GM12864 (cell line): ENCODE data around the gene GRM8.

Experiments used
- DNase-seq: peaks from one replicate; pipeline ENCODE4 v3.0.0-alpha.2; 2011; ENCODE audit warnings: low read depth
- H3K4me3 ChIP-seq: 2 replicates; pipeline ENCODE4 v1.5.1; 2011; ENCODE audit warnings: mild to moderate bottlenecking, low read depth, low read length, control low read depth
- TF ChIP-seq, protein P1 (sequence below): IDR thresholded peaks from 2 replicates; pipeline ENCODE4 v1.5.1; 2011; ENCODE audit warnings: low read depth, mild to moderate bottlenecking, moderate library complexity, low read length, control low read depth, inconsistent platforms; ENCODE audit errors: missing control alignments

Gene GRM8

DNA sequence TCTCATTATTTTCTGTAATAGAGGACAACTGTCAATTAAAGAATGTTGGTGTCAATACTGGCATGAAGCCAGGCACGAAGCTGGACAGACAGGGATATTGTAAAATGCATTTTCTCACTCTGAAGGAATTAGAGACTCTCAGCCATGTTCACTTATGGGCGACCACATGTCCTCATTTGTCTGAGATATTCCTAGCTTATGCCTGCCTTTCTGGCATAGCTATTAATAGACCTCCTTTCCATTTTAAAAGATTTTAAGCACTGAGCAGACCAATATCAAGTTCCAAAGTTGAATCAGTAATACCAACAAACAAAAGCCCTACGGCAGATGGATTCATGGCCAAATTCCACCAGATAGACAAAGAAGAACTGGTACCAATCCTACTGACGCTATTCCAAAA, 589.9 kb downstream of the GRM8 start:
- DNase-seq: no peak
- TF ChIP-seq, protein P1, sequence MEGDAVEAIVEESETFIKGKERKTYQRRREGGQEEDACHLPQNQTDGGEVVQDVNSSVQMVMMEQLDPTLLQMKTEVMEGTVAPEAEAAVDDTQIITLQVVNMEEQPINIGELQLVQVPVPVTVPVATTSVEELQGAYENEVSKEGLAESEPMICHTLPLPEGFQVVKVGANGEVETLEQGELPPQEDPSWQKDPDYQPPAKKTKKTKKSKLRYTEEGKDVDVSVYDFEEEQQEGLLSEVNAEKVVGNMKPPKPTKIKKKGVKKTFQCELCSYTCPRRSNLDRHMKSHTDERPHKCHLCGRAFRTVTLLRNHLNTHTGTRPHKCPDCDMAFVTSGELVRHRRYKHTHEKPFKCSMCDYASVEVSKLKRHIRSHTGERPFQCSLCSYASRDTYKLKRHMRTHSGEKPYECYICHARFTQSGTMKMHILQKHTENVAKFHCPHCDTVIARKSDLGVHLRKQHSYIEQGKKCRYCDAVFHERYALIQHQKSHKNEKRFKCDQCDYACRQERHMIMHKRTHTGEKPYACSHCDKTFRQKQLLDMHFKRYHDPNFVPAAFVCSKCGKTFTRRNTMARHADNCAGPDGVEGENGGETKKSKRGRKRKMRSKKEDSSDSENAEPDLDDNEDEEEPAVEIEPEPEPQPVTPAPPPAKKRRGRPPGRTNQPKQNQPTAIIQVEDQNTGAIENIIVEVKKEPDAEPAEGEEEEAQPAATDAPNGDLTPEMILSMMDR: no peak
- H3K4me3 ChIP-seq: no peak overlapping the region

DNA sequence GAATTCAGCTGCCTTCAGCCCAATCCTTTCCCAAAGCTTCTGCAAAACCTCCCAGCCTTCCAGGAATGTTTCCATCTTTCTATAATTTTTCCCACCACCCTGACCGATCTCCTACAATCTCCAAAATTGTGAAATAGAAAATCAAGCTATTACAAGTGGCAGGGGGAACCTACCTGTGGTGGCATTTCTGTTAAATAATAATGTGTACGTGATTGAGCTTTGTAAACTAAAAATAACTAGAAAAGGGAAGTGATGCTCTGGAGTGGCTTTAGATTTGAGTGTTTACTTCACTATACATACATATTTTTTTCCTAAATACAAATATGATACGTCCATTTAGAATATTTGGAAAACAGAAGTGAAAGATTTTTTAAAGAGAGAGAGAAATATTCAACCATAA, 593.6 kb downstream of the GRM8 start:
- TF ChIP-seq, protein P1: no peak
- DNase-seq: peak; percentile 72

DNA sequence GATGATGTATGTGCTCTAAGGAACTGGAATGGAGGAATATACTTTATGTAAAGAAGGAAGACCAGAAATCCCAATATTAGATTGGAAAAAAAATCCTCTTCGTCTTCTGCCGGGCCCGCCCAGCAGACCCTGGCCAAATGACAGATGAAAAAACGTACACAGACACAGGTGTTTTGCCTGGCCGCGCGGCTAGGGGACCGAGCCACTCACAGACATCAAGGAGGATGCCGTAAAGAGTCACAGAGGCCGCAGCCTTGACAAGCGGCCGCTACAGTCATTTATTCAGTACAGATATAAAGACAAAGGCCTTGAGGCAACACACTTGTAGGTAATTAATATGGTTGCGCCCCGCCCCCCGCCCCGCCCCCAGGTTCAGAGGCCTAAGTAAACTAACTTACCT, 594.1 kb downstream of the GRM8 start:
- peak overlapping the region; percentile 1; the same call in 1 of the 2 replicates for H3K4me3 ChIP-seq
- peak; percentile 24 for DNase-seq
- TF ChIP-seq, protein P1: no peak

More for the DNA sequence above, 593.6 kb downstream of the GRM8 start:
- no peak overlapping the region; the same call in 1 of the 2 replicates for H3K4me3 ChIP-seq

DNA sequence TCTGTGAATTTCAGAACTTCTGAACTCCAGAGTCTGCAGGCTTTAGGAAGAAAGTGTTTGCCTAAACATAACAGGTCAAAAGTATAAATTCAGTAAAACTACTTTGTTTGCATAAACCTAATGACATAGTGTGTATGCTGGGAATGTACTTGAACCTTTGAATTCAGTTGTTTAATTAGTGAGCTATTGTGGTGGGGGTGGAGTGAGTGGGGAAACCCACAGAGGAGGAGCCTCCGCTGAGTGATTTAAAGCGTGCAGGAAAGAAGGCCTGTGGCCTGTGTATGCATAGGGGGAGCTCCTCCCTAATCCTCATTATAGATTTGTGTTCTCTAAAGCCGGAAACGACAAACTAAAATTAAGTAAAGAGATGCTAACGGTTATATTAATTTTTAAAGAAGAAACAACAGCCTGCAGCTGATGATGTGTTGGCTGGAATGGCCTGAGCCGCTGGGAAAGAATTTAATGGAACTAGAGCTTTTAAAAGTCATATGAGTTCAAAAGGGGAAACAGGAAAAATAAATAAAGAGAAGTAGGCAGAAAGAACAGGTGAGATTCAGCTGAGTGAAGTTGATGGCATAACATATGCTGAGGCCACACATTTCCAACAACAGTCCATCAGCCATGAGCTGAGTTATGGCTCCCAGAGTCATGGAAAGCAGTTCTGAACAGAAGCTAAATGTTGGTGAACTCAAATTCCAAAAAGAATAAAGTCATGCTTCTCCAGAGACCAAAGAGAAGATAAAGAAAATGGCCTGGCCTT, 595.0 kb downstream of the GRM8 start:
- peak; percentile 83 for DNase-seq
- H3K4me3 ChIP-seq: no peak overlapping the region; the same call in 1 of the 2 replicates
- TF ChIP-seq, protein P1: no peak

DNA sequence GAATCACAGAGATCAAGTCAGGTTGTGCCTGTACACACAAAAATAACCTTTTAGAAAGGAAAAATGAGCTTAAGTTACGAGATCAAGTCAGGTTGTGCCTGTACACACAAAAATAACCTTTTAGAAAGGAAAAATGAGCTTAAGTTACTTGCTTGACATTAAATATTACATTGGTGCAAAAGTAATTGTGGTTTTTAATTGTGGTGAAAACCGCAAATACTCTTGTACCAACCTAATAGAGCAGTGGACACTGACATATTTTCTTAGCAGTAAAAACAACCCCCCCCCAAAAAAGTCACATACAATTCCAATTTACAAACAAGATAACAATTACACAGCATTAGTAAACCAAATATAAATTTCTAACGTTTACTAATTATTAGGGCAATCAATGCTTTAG, 595.6 kb downstream of the GRM8 start:
- H3K4me3 ChIP-seq: no peak overlapping the region
- TF ChIP-seq, protein P1: no peak
- no peak for DNase-seq

GRCh38 chr7:126656165-126656564, 596.6 kb downstream of the GRM8 start:
- no peak for DNase-seq
- TF ChIP-seq, protein P1: no peak
- no peak overlapping the region for H3K4me3 ChIP-seq

DNA sequence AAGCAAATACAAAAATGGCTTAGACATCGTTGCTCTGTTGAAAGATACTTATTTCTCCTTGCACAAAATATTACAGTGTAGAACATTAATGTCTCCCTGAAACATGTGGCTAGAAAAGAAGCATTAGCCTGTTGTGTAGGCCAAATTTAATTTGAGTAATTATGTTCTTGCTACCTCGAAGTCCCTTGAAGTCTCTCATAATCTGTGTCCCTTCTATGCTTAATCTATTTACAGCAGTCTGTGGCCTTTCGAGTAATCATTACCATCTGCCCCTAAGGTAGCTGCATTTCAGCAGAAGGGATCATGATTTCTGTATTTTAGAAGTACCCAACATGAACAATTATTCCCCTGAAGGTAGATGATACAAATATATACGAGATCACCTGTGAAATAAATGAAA, 615.2 kb downstream of the GRM8 start:
- TF ChIP-seq, protein P1: no peak
- no peak for DNase-seq
- no peak overlapping the region for H3K4me3 ChIP-seq
